Activated T-cell treated with anti-CD3 and anti-CD28 coated beads for 4 hours (primary cell): ENCODE data around the gene PPP1R16B.
A peak's percentile ranks its signal among the peaks of the same experiment; 100 is the strongest.

Source experiments
- DNase-seq: peaks from one replicate; pipeline ENCODE4 v3.0.0-alpha.2; 2020

PPP1R16B gene

GRCh38 chr20:38880952-38881735 is 75.6 kb downstream of the PPP1R16B start:
- no peak for DNase-seq

DNA sequence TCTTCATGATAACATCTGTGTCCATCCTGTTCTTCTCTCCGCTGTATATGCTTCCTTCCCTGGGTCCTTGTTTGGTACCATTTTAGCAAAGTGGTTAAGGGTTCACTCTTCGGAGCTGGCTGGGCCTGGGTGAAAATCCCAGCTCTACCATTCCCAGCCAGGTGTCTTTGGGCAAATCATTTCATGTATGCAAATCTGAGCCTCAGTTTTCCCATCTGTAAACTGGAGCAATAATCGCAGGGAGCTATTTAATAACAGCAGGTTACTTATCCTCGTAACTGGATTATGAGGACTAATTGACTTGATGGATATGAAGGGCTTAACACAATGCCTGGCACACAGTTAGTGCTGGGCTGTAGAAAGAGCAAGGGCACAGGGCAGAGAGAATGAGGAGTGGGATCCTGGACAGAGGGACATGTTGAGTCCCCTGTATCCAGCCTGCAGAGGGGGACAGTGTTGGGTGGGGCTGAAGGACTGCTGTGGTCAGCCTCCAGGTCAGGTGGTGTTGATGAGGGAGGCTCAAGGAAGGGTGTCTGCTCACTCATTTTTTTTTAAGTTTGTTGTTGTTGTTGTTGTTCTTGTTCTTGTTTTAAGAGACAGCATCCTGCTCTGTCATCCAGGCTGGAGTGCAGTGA is 76.4 kb downstream of the PPP1R16B start:
- no peak for DNase-seq

GRCh38 chr20:38882600-38882999 is 77.1 kb downstream of the PPP1R16B start:
- DNase-seq: no peak

DNA sequence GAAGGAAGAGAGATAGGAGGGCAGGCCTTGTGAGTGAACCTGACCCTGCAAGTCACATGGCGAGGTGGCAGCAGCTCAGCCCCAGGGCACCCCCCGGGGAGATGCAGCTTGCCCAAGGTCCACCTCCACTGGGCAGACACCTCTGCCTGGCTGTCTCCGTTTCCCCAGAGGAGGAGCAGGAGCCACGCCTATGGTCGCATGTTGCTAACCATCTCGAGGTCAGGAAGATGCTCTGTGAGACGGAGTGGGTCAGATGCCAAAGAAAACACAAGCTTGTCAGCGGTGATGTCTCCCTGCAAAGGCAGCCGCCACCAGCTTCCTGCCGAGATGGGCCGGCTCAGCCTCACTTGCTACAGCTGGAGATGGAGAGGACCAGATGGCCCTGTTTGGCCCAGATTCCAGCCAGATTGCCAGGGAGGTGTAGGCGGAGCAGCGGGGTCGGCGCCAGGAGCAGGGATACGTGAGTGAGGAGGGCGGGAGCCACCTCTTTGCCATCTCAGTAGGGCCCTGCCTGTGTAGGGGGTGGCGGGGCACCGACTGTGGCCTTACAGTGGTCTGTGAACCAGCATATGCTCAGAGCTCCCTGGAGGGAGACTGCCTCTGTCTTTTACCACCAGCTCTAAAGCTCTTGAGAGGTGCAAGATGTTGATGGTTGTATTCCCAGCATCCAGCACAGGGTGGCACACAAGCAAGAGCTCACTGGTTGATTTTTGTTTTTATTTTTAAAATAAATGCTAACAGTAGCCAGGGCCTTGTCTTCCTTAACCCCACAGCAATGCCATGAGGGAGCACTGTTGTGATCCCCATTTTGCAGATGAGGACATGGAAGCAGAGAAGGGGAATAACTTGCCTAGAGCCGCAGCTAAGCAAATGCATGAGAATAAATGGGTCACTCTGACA is 77.8 kb downstream of the PPP1R16B start:
- DNase-seq: no peak

GRCh38 chr20:38883981-38884733 is 78.7 kb downstream of the PPP1R16B start:
- DNase-seq: no peak

GRCh38 chr20:38885357-38885756 is 79.9 kb downstream of the PPP1R16B start:
- DNase-seq: no peak

DNA sequence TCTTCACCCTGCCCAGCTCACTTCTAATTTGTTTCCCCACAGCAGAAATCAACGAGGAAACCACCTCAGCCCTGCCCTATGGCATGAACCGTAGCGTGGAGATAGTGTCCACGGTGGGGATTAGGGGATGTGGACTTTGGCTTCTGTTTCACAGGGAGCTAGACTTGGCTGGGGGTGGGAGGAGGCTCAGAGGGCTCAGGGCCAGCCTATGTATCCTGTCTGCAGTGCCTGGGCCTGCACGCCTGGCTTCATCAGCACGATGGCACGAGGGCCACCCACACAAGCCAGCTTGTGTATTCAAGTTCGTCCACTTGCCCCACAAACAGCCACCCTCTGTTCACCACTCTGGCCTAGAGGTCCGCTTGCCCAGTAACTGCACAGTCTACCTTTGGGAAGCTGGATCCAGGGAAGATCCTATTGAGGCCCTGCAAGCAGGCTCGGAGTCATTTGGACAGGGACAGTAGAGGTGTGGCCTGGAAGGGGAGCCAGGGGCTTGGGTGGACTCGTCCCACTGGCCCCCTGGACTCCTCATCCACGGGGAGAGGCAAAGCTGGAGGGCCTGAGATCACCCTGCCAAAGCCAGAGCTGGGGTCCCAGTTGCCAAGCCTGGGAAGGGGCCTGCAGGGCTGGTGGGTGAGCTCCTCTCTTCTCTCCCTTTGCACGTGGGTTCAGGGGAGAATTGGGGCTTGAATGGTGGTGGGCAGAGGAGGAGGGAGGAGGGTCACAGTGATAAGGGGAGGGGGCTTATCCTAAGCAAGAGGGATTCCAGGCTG is 82.7 kb downstream of the PPP1R16B start:
- DNase-seq: no peak

GRCh38 chr20:38889050-38889449 is 83.6 kb downstream of the PPP1R16B start:
- DNase-seq: no peak

GRCh38 chr20:38889792-38890496 is 84.4 kb downstream of the PPP1R16B start:
- no peak for DNase-seq

DNA sequence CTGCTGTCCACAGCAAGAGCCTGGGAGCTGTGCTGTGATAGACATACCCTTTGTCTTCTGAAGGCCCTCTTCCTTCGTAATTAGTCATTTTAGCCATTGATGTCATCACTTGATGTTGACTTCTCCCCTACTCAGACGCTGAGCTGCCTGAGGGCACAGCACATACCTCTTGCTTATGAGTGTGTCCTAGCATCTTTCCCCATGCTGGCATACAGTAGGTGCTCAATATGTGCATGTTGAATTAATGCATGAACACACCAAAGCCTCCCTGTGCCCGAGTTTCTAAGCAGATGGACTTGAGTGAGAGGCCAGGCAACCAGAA is 85.0 kb downstream of the PPP1R16B start:
- no peak for DNase-seq

DNA sequence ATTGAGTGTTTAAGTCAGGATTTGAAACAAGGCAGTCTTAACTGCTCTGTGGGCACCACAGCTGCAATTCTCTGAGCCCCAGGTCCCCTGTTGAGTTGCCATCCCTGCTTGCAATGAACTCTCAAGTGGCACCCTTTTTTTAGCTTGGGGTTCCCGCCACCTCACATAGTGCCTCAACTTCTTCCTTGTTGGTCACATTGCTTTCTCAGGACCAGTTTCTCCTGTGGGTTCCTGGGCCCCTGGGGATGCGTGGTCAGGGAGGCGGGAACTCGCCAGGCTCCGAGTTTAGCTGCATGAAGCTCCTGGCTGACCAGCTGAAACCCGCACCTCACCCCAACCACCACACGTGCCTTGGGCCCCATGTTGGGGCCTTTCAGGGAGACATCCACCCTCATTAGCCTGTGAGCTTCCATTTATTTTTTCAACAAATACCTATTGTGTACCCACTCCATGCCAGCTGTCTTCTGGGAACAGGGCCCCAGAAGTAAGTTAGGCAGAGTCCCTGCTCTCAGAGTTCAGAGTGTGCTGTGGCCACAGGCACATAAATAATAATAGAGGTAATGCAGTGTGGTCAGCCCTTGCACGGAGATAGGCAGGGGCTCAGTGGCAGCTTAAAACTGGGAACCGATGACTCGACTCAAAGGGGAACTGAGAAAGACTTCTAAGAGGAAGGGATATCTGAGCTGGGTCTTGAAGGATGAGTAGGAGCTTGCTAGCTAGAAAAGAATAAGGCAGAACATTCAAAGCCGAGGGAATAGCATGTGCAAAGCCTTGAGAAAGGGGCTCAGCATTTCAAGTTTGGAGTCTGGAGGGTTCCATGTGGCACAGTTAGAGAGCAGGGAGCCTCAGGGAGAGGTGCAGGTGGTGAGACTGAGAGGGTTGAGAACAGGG is 86.8 kb downstream of the PPP1R16B start:
- no peak for DNase-seq

DNA sequence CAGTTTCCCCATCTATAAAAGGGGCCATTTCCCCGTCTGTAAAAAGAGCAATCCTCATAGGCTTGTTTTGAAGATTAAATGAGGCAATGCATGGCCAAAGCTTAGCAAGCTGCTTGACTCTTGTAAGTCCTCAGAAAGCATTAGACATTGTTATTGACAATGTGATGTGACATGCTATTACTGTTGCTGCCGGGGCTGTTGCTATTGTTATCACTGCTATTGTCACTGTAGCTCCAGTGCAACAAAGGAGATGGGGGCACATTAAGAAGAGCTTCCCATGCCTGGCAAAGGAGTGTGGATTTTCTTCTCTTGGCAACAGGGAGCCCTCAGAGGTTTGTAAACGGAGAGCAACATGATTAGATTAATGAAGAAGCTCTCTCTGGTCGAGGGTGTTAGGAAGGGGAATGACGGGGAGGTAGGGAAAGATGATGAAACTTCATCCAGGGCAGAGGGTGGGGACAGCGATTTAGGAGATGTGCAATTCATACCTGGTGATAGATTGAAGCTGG is 87.6 kb downstream of the PPP1R16B start:
- DNase-seq: no peak

DNA sequence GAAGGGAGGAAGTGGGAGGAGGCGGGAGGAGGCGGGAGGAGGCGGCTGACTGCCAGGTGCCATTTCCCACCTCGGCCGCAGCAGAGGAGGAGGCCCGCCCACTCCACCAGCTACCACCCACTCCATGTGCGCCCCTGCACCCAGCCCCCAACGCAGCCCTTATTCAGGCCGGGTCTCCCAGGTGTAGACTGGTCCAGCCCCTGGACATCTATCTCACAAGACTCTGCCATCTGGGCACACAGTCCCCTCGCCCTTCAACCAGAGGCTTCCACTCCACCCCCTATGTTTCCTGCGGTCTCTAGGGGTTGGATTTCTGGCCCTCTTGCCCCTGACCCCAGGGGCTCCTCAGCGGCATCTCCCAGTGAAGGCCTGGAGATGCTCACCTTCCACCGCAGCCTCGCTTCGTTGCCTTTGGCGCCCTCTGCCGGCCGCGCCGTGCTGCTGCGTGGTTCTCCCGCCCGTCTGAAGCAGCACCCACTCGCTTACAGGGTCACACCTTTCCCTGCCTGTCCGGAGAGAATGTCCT is 88.1 kb downstream of the PPP1R16B start:
- DNase-seq: peak; percentile 76

GRCh38 chr20:38894091-38894847 is 88.8 kb downstream of the PPP1R16B start:
- DNase-seq: no peak

DNA sequence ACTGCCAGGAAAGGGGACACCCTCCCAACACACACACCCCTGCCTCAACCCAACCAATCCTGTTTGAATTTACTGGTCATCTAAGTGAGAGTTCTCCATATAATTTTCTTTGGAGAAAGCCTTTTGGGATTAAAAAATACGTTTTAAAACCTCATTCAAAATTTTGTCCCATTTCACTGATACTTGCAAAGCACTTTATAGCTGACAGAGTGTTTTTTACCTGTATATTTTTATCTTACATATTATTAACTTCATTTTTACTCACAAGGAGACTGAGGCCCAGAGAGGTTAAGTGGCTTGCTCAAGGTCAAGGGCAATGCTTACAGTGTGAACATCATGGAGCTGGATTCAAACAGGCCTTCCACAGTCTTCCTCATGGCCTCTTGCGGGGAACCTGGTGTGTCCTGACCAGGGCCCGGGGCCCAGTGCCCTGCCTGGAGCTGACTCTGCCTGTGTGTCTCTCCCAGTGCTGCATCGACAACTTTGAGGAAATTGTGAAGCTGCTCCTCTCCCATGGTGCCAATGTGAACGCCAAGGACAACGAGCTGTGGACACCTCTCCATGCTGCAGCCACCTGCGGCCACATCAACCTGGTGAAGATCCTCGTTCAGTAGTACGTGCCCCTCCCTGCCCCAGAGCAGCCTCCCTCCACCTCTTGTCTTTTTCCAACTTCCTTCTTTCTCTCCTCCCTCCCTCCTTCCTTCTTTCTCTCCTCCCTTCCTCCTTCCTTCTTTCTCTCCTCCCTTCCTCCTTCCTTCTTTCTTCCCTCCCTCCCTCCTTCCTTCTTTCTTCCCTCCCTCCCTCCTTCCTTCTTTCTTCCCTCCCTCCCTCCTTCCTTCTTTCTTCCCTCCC is 89.8 kb downstream of the PPP1R16B start:
- DNase-seq: no peak

DNA sequence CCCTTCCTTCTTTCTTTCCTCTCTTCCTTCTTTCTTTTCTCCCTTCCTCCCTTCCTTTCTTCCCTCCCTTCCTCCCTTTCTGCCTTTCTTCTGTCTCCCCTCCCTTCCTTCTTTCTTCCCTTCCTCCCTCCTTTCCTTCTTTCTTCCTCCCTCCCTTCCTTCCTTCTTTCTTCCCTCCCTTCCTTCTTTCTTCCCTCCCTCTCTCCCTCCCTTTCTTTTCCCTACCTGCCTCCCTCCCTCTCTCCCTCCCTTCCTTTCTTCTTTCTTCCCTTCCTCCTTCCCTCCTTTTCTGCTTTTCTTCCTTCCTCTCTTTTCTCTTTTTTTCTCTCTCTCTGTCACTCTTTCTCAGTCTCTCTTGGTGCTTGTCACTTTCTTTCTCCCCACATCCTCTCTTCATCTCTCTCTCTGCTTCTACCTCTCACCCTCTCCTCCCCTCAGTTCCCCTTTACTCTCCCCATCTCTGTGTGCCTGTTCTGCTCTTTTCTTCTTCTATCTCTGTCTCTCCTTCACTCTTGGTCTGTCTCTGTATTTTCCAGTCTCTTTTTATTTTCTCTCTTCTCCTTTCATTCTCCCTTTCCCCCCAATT is 90.6 kb downstream of the PPP1R16B start:
- no peak for DNase-seq

GRCh38 chr20:38897267-38897666 is 91.8 kb downstream of the PPP1R16B start:
- no peak for DNase-seq

DNA sequence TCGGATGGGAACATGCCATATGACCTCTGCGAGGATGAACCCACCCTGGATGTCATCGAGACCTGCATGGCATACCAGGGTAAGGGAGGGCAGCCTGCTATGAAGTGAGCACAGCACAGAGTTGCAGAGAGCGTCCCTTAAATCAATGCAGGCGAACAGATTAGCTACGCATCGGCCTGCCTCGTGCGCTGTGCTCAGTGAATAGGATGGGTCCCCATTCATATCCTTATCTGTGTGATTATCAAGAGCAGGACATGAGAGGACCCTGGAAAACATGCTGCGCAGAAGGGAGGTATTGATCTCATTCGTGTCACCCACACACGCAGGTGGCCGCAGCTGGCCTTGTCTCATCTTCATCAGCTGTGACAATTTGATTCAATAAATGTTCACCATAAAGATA is 95.1 kb downstream of the PPP1R16B start:
- no peak for DNase-seq
